GM12878 (cell line): ENCODE results near the gene ZNF837. TPM values are rescaled to one million over a fixed set of nuclear protein-coding genes. Genes with fewer than 3 reads are reported as not detected.

Experiments
- ATAC-seq: fragments of 200-7000 bp; cut with Tn5 transposase; 3 replicates; pipeline ENCODE4 v1.9.1; 2020; ENCODE audit warnings: mild to moderate bottlenecking, moderate library complexity
- BruUV-seq: library from RNA; stranded (reverse); fragments of 400-500 nt; replicated peaks from 2 replicates; lab custom pipeline; 2021; lab: Mats Ljungman, UMichigan
- CTCF ChIA-PET: fragments of 300-600 bp; sonication (Branson Sonifier 250); formaldehyde crosslinking; extraction: SDS; loops from one replicate; lab custom pipeline; 2021; ENCODE audit warnings: inconsistent platforms; lab: Yijun Ruan, JAX
- POLR2A ChIA-PET: fragments of 350-600 bp; formaldehyde crosslinking; extraction: SDS; loops from one replicate; lab custom pipeline; 2021; ENCODE audit warnings: inconsistent platforms; lab: Charles Lee
- RAD21 ChIA-PET: fragments of 300-600 bp; sonication (Branson Sonifier 250); formaldehyde crosslinking; loops from one replicate; lab custom pipeline; 2023; ENCODE audit warnings: antibody characterized with exemption; ENCODE audit not compliant: unreplicated experiment; lab: Charles Lee
- SMC1A ChIA-PET: fragments of 300-600 bp; sonication (Branson Sonifier 250); formaldehyde crosslinking; loops from one replicate; lab custom pipeline; 2023; ENCODE audit not compliant: unreplicated experiment, uncharacterized antibody; lab: Charles Lee
- DNase-seq: peaks from one replicate; pipeline ENCODE4 v3.0.0-alpha.2; 2011; ENCODE audit warnings: low read depth, low spot score
- FAIRE-seq: peaks from 3 replicates; lab custom pipeline; 2011; peaks lifted over from hg19 to GRCh38; lab: Jason Lieb, UNC
- H2AFZ ChIP-seq: 2 replicates; pipeline ENCODE4 v1.6.0; 2011; ENCODE audit warnings: low read depth, low read length, control low read depth; ENCODE audit not compliant: control insufficient read depth
- H3K27ac ChIP-seq: 2 replicates; pipeline ENCODE4 v1.5.1; 2011; ENCODE audit warnings: control low read depth; ENCODE audit not compliant: control insufficient read depth, insufficient read depth
- H3K27me3 ChIP-seq, 2 experiments: replicated peaks in 1 of 2; 2 replicates each; pipeline versions ENCODE4 v1.6.0 to v1.6.1; 2011; ENCODE audit warnings: low read length in 1 of 2; ENCODE audit not compliant: control insufficient read depth in 2 of 2, insufficient read depth in 2 of 2
- H3K36me3 ChIP-seq, 2 experiments: 2 replicates each; pipeline ENCODE4 v1.5.1; 2011; ENCODE audit warnings: low read length in 1 of 2; ENCODE audit not compliant: control insufficient read depth in 2 of 2, insufficient read depth in 2 of 2
- H3K4me1 ChIP-seq: 2 replicates; pipeline ENCODE4 v1.6.1; 2011; ENCODE audit warnings: mild to moderate bottlenecking, low read length, moderate library complexity, mixed read lengths; ENCODE audit not compliant: control insufficient read depth, insufficient read depth
- H3K4me2 ChIP-seq: 2 replicates; pipeline ENCODE4 v1.6.0; 2011; ENCODE audit warnings: control low read depth; ENCODE audit not compliant: control insufficient read depth, insufficient read depth
- H3K4me3 ChIP-seq: fragments of 200-600 bp; sonication (generic); 2 replicates; pipeline ENCODE4 v1.5.1; 2016
- H3K79me2 ChIP-seq: 2 replicates; pipeline ENCODE4 v1.6.0; 2011; ENCODE audit warnings: low read length; ENCODE audit not compliant: control insufficient read depth, insufficient read depth
- H3K9ac ChIP-seq: 2 replicates; pipeline ENCODE4 v1.8.0; 2011; ENCODE audit warnings: low read length, control low read depth, mixed read lengths; ENCODE audit not compliant: control insufficient read depth, insufficient read depth
- H3K9me3 ChIP-seq: replicated peaks from 3 replicates; pipeline ENCODE4 v1.5.1; 2011; ENCODE audit warnings: mild to moderate bottlenecking, low read length; ENCODE audit not compliant: control insufficient read depth, insufficient read depth
- H4K20me1 ChIP-seq: 2 replicates; pipeline ENCODE4 v1.6.0; 2011; ENCODE audit not compliant: control insufficient read depth, insufficient read depth
- CHD2 ChIP-seq: IDR thresholded peaks from 2 replicates; pipeline ENCODE4 v1.6.1; 2011; ENCODE audit warnings: low read depth, low read length, improper control_type of control experiment, borderline replicate concordance
- E4F1 ChIP-seq: fragments of 450-650 bp; IDR thresholded peaks from 2 replicates; pipeline ENCODE4 v1.6.1; 2018; ENCODE audit warnings: borderline replicate concordance, mild to moderate bottlenecking; ENCODE audit not compliant: partially characterized antibody
- HSF1 ChIP-seq: fragments of 150-350 bp; IDR thresholded peaks from 2 replicates; pipeline ENCODE4 v1.6.1; 2014; ENCODE audit warnings: mild to moderate bottlenecking, low read depth, low read length
- KAT2A ChIP-seq: conservative IDR thresholded peaks from 2 replicates; pipeline ENCODE4 v1.6.1; 2011; ENCODE audit warnings: low read depth, low read length; ENCODE audit not compliant: control insufficient read depth
- RBBP5 ChIP-seq: fragments of 200-600 bp; sonication (generic); conservative IDR thresholded peaks from 2 replicates; pipeline ENCODE4 v1.6.1; 2016
- SPI1 ChIP-seq: IDR thresholded peaks from 2 replicates; pipeline ENCODE4 v1.6.1; 2011; ENCODE audit warnings: low read depth, mild to moderate bottlenecking, low read length, moderate library complexity, borderline replicate concordance; ENCODE audit not compliant: insufficient read depth
- WGBS: methylation state at CpG from one replicate; pipeline ENCODE4 v1.1.6; 2016; ENCODE audit warnings: low lambda C conversion rate; ENCODE audit not compliant: insufficient replicate concordance, insufficient coverage; ENCODE audit errors: missing lambda C conversion rate; 5-methylcytosine and 5-hydroxymethylcytosine counted together
- in situ Hi-C: fragments of 300-500 bp; cut with MboI; formaldehyde crosslinking; loops from 9 replicates; pipeline ENCODE4 v1.14.3; 2018; ENCODE audit warnings: mixed read lengths
- intact Hi-C: fragments of 100-400 bp; cut with micrococcal nuclease; formaldehyde crosslinking; loops from one replicate; pipeline ENCODE4 v1.14.2; 2022; ENCODE audit not compliant: unreplicated experiment
- polyA plus RNA-seq, 11 experiments: library from polyadenylated mRNA; depleted of rRNA in 4 of 11; unstranded in 6 of 11; stranded (reverse) in 5 of 11; fragments of >200 nt; fragmentation: Nextera tagmentation in 4 of 11; fragmentation: Illumina TruSeq in 1 of 11; extraction: Ambion mirVana in 4 of 11; extraction: Trizol in 1 of 11; gene quantifications; 1 replicate in 1 of 11; 2 replicates in 10 of 11; pipeline versions ENCODE4 v1.2.1 to v1.2.3, GENCODE V29; 2011 to 2016; ENCODE audit warnings: inconsistent platforms in 2 of 11, missing spikeins in 2 of 11, low read depth in 1 of 11
- total RNA-seq, 4 experiments: library from RNA; depleted of rRNA in 3 of 4; stranded (reverse); fragments of >200 nt in 3 of 4; fragmentation: Illumina TruSeq in 1 of 4; extraction: Trizol in 1 of 4; gene quantifications; 2 replicates each; pipeline versions ENCODE4 v1.2.1 to v1.2.3, GENCODE V29; 2013 to 2021

Gene ZNF837
- total and polyA plus RNA-seq, 10 of the 15 experiments (the other 5 are each of a cell fraction or from before 2014, with no cell fraction given), result 0.07 to 2.9 (median 2.0) TPM; not detected in 2

GRCh38 chr19:58397533-58398037 lies 16.8 kb upstream of the ZNF837 start:
- ChIA-PET POLR2A (no interaction called here), SMC1A (no interaction called here), CTCF (no interaction called here), RAD21 (no interaction called here)
- H3K79me2 ChIP-seq, result no peaks in the 10 kb centered on the region
- in situ Hi-C loops (no loop called here), intact Hi-C loops (no loop called here)
- H3K27me3 ChIP-seq, result no peaks in the 10 kb centered on the region
- no TSS peak for BruUV-seq
- no peak overlapping the region for H2AFZ ChIP-seq
- H3K4me2 ChIP-seq, result no peak overlapping the region
- H3K9me3 ChIP-seq, result no peaks in the 10 kb centered on the region
- H3K27ac ChIP-seq, result no peak overlapping the region
- FAIRE-seq (no peak), ATAC-seq (no peak), DNase-seq (no peak)
- H3K4me1 ChIP-seq, result peaks cover 10% of the 10 kb centered on the region
- no peak overlapping the region for H3K4me3 ChIP-seq
- H4K20me1 ChIP-seq, result peaks cover 5% of the 10 kb centered on the region
- H3K9ac ChIP-seq, result no peak overlapping the region
- WGBS, result 64% methylated on average over 7 of the region's 7 CpGs
- peaks cover 4 to 24% of the 10 kb centered on the region in 2 experiments; a peak in 3 of 4 replicates for H3K36me3 ChIP-seq
- TF ChIP-seq HSF1 (no peak), E4F1 (no peak), CHD2 (no peak), RBBP5 (no peak), KAT2A (no peak), SPI1 (no peak)
